Measurements from ENCODE around the gene CADM1. TPM values are rescaled to one million over a fixed set of nuclear protein-coding genes. Genes with fewer than 3 reads are reported as not detected.

CADM1 gene
- total and polyA plus RNA-seq, 9 of the 15 experiments (the other 6 are each of a cell fraction or from before 2014, with no cell fraction given) = 0.42 TPM; not detected in 8

- TF ChIP-seq TOE1 (IDR thresholded peaks at IDR 0.05; ENCODE audit: borderline replicate concordance) (no peak), TOE1 (CRISPR knock-in tag; IDR thresholded peaks at IDR 0.05; ENCODE audit: borderline replicate concordance, low read depth) (no peak), DNMT1 (IDR thresholded peaks at IDR 0.05) (no peak), ZNF507 (tag; conservative IDR thresholded peaks at IDR 0.05) (no peak), TCF7 (IDR thresholded peaks at IDR 0.05; ENCODE audit: borderline replicate concordance) (no peak), MAFK (IDR thresholded peaks at IDR 0.05; ENCODE audit: low read length) (no peak)
Observed at GRCh38 chr11:115368616-115369015, 135.6 kb downstream of the CADM1 start (continued).

- POLR2A ChIA-PET = no interaction called here
Observed at GRCh38 chr11:115366826-115367225, 137.4 kb downstream of the CADM1 start.

More at GRCh38 chr11:115366826-115367225, 137.4 kb downstream of the CADM1 start:
- FAIRE-seq (no peak), ATAC-seq (no peak), DNase-seq (ENCODE audit: extremely low read depth in 1 of 4, low spot score in 3 of 4) (no peak)
- H3K4me2 ChIP-seq (ENCODE audit: insufficient read depth, low read length) = no peak overlapping the region
- no peaks in the 10 kb centered on the region for H3K9me3 ChIP-seq (replicated peaks; ENCODE audit: control insufficient read depth, insufficient read depth, low read depth, low read length)
- H2AFZ ChIP-seq (ENCODE audit: low read depth, low read length) = no peak overlapping the region
- H4K20me1 ChIP-seq (replicated peaks; ENCODE audit: control insufficient read depth, insufficient read depth, low read length) = no peaks in the 10 kb centered on the region
- no peaks in the 10 kb centered on the region for H3K36me3 ChIP-seq (ENCODE audit: control insufficient read depth, insufficient read depth, low read length)
- CTCF ChIA-PET (ENCODE audit: low intra/inter-chr PET ratio) = no interaction called here
- no peaks in the 10 kb centered on the region for H3K4me1 ChIP-seq (replicated peaks in 1 of 2; ENCODE audit: control insufficient read depth in 2 of 2, insufficient read depth in 2 of 2, low read length in 2 of 2)
- WGBS (ENCODE audit: insufficient coverage, low coverage, missing lambda C conversion rate) = 0% methylated on average over 5 of the region's 5 CpGs
- H3K9me1 ChIP-seq (ENCODE audit: control insufficient read depth, insufficient read depth, low read length) = no peaks in the 10 kb centered on the region
- in situ Hi-C loops (cut with MboI) (no loop called here), intact Hi-C loops (cut with micrococcal nuclease) (no loop called here)
- TF ChIP-seq CHAMP1 (IDR thresholded peaks at IDR 0.05) (no peak), TBP (optimal IDR thresholded peaks at IDR 0.05; ENCODE audit: low read depth, low read length) (no peak), SMAD3 (CRISPR knock-in tag; conservative IDR thresholded peaks at IDR 0.05) (no peak), ZFP36 (IDR thresholded peaks at IDR 0.05; ENCODE audit: low read depth, low read length, partially characterized antibody) (no peak), SETDB1 (IDR thresholded peaks at IDR 0.05; ENCODE audit: low read length) (no peak), SUPT5H (IDR thresholded peaks at IDR 0.05) (no peak), ZBTB26 (CRISPR knock-in tag; IDR thresholded peaks at IDR 0.05) (no peak), ZBTB12 (CRISPR knock-in tag; IDR thresholded peaks at IDR 0.05) (no peak), MAFF (IDR thresholded peaks at IDR 0.05; ENCODE audit: low read length) (no peak), ZBTB8A (IDR thresholded peaks at IDR 0.05; ENCODE audit: partially characterized antibody) (no peak), TAL1 (IDR thresholded peaks at IDR 0.05) (no peak)
- no TSS peak for BruUV-seq (replicated peaks)
- no peak overlapping the region for H3K9ac ChIP-seq (ENCODE audit: insufficient read depth in 1 of 2, low read depth in 2 of 2, low read length in 2 of 2)
- no peak overlapping the region for H3K4me3 ChIP-seq
- H3K27ac ChIP-seq (ENCODE audit: extremely low read depth, low read depth, low read length) = no peak overlapping the region
- H3K79me2 ChIP-seq (ENCODE audit: control insufficient read depth, insufficient read depth, low read length) = no peaks in the 10 kb centered on the region
- no peaks in the 10 kb centered on the region for H3K27me3 ChIP-seq (ENCODE audit: control insufficient read depth in 2 of 2, insufficient read depth in 2 of 2, low read length in 2 of 2)

All from K562 (cell line).